ENCODE results near the gene TMED4.

Gene TMED4

DNA sequence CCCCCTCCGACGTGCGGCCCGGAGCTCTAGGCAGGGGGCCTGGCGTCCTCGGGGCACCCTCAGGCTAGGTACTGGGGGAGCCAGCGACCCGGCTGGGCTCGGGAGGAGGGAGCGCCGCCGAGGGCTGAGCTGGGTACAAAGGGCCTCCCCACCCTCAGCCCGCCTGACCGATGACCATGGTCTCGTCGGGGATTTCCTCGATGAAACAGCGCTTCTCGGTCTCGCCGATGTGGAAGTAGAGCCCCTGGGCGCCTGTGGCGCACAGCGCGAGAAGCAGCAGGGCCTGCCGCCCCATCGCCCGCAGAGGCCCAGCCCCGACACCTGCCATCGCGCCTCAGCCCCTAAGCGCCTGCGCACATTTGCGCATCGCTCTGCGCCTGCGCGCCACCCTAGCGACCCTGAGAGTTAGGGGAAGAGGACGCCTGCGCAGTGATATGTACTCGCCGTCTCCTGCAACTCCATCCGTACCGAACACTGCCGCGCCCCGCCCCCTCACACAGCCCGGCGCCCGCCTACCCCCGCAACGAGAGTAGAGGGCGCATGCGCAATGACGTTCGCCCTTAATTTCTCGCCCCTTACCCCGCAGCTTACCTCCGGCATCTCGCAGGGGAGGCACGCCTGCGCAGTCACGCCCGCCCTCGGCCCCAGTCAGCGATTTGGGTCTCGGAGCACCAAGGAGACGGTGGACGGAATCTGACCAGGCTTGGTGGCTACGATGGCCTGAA is at the start of gene TMED4:
TSS of gene TMED4 (minus strand) at position 353 of the 725 bp plus-strand sequence. CDS start at position 328, 25 bp downstream.
- peak; percentile 89 for DNase-seq (ENCODE audit: low read depth)

DNA sequence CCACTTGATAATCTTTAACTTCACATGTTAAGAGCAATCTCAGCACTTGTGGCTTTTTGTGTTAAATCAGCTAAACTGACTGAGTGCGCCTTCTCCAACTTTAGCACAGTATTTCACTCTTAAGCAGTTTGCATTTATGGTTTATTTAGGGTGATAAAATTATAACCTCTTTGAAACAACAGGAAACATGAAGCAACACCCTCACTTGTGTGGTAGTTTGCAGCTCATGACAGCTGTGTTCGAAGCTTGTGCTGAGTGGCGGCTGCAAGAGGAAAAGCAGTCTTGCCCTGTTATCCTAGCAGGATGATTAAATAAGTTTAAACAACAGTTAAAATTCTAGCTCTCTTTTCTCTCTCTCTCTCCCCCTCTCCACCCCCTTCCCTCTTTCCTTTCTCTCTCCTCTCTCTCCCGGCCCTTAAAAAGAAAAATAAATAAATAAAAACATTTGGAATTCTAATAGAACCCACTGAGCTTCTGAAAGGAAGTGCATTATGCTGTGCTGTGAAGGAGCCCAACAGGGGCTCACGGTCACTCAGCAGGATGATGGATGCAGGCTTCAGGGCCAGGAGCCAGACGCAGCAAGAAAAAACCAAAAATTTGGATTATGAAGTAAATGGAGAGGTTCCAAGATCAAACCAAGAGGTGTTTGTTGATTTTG is 49.6 kb upstream of the TMED4 start:
- no peak for DNase-seq (ENCODE audit: low read depth)

DNA sequence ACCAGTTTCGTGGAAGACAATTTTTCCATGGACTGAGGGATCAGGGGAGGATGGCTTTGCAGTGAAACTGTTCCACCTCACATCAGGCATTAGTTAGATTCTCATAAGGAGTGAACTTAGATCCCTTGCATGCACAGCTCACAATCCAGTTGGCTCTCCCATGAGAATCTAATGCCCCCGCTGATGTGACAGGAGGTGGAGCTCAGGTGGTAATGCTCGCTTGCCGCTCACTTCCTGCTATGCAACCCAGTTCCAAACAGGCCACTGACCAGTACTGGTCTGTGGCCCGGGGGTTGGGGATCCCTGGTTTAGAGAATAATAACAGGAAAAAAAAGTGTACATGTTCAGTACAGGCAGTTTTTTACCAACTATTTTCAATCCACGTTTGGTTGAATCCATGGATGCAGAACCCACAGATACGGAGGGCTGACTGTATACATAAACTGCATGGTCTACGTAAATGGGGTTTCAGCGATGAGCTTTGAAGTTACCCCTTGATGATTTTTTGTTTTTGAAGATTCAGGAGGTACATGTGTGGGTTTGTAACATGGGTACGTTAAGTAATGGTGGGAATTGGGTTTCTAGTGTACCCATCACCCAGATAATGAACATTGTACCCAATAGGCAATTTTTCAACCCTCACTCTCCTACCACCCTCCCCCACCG is 48.9 kb upstream of the TMED4 start:
- DNase-seq (ENCODE audit: low read depth), result no peak

DNA sequence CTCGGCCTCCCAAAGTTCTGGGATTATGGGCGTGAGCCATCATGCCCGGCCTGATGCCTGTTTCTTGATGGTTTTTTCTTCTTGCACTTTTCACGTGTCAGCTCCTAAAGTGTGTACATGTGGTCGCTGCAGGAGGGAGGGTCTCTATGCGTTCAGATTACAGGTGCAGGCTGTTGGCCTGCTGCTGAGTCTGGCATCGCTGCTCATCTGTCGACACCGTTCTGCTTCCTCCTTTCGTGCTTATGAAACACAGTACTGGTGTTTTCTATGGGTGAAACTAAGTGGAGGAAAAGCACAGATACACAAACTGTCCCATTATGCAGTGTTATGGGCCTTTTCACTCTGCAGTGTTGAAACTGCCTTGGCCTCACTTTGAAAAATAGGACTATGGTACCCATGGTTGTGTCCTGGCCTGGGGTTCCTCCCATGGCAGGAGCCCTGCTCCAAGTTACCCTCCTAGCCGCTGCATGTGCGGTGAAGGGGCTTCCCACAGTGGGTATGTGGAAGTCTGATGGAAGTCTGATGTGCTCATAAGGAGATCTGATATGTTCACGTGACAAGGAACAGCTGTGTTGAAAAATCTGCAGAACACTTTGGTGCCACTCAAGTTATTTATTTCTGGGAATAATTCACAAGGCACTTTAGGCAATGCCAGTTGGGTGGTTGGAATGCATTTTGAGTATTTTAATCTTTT is 47.9 kb upstream of the TMED4 start:
- no peak for DNase-seq (ENCODE audit: low read depth)

DNA sequence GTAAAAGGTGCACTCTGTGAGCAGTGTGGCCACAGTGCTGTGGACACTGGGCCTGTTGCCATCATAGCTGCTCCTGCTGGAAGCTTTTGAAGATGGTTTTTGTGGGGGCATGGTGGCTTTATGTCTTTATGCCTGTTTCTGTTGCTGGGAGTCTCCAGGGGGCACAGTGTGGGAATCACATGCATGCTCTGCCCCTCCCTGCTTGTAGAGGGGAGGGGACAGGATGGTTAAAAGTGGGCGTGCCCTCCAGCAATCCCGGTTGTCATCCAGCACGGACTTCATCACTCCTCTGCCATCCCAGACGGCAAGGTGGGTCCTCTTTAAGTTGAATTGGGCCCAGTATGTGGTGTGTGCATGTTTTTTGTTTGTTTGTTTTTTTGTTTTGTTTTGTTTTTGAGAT is 44.6 kb upstream of the TMED4 start:
- no peak for DNase-seq (ENCODE audit: low read depth)

DNA sequence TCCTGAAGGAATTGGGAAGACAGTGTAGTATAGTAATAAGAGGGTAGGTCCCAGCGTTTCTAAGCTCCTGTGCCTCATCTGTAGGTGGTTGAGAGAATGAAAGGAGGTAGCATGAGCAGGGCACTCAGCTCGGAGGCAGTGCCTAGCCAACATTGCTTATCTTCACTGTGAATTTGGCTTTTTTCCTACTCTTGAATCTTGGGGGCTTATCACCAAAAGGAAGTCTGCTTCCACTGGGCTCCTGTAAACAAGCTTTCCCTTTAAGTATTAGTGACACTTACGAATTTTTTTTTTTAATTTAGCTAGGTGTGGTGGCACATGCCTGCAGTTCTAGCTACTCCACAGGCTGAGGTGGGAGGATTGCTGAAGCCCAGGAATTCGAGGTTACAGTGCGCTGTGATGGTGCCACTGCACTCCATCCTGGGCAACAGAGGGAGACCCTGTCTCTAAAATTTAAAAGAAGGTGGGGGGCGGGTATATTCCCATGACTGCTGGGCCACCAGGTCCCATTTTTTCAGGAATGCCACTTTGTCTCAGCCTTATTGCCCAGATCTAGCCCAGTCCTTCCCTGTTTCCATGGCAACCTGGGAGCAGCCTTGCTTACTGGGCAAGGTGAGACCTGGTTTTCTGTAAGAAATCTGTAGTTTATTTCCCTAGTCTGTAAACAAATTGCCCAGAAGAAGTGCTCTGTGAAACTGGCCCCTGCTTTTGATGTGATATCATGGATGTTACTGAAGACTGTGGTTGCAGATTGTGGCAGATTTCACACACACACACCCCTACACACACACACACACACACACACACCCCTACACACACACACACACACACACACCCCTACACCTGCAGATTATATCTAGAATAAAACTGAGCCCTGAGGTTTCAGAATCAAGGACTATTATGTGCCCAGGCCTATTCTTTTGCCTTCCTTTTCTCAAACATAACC is 43.8 kb upstream of the TMED4 start:
- no peak for DNase-seq (ENCODE audit: low read depth)

DNA sequence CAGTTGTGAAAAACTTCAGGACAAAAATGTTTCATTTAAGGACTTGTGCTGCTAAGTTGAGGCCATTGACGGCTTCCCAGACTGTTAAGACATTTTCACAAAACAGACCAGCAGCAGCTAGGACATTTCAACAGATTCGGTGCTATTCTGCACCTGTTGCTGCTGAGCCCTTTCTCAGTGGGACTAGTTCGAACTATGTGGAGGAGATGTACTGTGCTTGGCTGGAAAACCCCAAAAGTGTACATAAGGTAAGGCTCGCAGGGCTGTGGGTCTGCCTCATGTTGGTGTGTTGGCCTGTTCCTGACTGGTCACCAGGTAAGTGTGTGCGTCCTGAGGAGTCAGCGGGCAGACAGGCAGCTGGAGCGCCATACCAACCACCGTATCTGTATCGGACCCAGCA is 42.3 kb upstream of the TMED4 start:
- no peak for DNase-seq (ENCODE audit: low read depth)

DNA sequence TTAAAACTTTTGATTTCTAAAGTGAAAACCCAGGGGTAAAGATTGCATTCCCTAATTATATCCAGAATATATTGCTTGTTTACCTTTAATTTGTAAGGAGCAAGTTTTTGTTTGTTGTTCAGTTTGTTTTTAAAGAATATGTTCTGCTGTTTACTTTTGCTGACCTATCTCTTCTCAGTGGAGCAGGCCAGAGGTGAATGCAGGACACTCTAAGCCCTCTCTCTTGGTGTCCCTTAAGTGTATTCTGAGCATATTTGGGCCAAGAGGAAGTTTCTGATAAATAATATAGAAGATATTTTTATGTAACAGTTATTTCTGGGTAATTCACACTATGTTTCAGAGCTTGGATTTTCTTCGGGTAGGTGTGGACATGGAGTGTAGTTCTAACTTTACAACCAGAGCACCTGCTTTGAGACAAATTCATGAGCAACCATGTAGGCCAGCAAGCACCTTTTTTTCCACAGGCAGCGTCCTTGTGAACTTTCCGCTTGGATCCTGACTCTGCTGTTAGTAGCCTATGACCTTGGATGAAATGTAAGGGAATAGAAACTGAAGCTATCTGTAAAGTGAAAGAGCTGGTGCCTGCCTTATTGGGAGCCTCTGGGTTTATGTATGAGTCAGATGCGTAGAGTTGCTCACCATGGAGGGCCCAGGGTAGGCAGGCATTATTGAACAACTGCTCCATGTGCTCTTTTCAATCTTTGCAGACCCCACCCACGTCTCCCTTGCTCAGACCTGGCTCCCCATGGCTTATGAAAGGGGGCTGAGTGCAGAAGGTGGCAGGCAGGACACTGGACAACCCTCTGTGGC is 40.5 kb upstream of the TMED4 start:
- DNase-seq (ENCODE audit: low read depth), result no peak

DNA sequence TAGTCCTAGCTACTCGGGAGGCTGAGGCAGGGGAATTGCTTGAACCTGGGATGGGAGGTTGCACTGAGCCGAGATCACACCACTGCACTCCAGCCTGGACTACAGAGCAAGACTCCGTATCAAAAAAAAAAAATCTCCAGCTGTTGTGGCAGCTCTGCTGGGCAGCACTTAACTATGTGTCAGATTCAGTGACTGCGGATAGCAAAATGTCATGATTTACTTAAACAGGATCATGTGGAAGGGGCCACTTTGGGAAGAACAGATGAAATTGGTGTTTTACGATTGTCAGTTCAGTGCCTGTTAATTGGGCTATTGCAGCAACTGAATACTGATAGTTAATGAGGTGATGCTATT is 39.7 kb upstream of the TMED4 start:
- DNase-seq (ENCODE audit: low read depth), result no peak

DNA sequence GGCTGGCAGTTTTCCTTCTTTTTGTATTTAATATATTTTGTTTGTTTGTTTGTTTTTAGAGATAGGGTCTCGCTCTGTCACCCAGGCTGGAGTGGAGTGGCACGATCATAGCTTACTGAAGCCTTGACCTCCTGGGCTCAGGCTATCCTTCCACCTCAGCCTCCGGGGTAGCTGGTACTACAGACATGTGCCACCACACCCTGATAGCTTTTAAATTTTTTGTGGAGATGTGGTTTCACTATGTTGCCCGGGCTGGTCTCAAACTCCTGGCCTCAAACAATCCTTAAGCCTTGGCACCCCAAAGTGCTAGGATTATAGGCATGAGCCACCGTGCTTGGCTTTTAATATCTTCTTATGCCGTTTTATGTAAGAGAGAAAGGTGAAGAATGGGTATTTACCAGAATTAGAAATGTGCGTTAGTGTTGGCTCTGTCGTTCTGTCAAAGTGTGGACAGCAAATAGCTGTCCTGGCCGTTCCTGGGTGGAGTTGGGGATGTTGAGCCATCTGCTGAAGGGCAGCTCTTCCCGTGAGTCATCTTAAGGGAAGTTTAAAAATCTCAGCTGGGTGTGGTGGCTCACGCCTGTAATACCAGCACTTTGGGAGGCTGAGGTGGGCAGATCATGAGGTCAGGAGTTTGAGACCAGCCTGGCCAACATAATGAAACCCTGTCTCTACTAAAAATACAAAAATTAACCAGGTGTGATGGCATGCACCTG is 39.2 kb upstream of the TMED4 start:
- DNase-seq (ENCODE audit: low read depth), result no peak

DNA sequence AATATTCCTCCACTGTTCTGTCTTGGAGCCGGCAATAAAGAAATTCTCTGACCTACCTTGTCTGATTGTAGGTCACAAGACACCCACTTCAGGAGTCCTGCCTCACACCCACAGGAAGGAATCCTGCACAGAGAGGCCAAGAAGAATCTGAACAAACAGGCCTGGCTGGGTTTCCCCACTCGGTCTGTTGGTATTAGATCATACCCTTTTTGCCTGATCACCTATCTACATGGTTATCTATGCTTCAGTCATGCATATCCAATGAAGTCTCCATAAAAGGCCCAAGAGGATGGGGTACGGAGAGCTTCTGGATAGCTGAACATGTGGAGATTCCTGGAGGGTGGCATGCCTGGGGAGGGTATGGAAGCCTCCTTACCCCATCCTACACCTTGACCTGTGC is 36.7 kb upstream of the TMED4 start:
- DNase-seq (ENCODE audit: low read depth), result no peak

DNA sequence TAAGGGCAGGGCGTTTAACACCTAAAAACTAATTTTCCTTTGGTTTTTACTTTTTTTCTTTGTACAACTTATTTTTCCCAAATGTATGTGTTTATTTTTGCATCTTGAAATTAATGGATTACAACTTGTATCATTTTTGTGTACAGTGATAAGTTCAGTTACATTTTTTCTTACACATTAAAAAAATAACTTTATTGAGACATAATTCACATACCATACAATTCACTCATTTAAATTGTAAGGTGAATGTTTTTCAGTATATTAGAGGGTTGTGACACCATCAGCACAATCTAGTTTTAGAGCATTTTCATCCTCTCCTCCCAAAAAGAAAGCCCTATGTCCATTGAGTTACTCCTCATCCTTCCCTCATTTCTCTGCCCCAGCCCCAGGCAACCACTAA is 36.0 kb upstream of the TMED4 start:
- no peak for DNase-seq (ENCODE audit: low read depth)

DNA sequence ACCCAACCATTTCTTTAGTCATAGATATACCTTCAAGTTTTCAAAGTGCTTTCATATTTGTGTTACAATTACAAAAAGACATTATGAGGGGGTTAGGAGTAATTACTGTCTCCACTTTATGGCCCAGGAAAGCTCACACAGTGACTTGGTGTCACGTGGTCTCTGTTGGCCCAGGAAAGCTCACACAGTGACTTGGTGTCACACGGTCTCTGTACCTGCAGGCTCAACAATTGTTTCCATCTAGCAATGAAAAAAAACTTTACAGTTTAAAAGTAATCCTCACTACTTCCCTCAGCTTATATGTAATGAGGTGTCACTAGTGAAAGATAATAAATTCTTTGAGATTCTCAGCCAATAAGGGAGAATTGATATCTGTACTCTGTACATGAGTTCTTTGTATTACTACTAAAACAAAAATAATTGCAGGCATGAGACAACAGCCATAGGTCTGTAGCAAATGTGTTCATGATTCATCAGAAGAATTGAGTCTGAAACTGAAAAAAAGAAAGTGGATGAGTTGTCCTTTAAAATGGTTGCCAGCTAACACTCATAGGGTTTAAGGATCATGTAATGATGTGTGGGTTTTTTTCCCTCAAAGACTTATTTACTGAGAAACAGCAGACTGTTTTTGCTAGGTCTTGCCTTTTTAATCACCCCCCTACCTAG is 35.3 kb upstream of the TMED4 start:
- no peak for DNase-seq (ENCODE audit: low read depth)

DNA sequence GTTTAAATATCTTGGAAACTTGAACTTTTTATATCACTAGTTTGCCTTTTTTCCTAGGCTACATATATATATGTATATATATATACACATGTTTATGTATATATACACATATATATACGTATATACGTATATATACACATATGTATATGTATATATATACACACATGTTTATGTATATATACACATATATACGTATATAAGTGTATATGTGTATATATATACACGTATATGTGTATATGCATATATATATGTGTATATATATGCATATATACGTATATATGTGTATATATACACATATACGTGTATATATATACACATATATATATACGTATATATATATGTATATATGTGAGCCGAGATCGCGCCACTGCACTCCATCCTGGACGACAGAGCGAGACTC is 34.5 kb upstream of the TMED4 start:
- no peak for DNase-seq (ENCODE audit: low read depth)

DNA sequence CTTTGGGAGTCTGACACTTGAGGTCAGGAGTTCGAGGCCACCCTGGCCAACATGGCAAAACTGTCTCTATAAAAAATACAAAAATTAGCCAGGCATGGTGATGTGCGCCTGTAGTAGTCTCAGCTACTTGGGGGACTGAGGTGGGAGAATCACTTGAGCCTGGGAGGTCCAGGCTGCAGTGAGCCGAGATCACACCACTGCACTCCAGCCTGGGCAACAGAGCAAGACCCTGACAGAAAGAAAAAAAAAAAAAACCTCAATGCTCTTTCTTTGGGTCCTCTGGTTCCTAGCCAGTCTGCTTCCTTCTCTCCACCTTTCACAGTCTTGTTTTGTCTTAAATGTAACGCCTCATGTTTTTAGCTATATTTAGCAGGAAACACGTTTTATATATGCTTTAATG is 33.8 kb upstream of the TMED4 start:
- DNase-seq (ENCODE audit: low read depth), result no peak

DNA sequence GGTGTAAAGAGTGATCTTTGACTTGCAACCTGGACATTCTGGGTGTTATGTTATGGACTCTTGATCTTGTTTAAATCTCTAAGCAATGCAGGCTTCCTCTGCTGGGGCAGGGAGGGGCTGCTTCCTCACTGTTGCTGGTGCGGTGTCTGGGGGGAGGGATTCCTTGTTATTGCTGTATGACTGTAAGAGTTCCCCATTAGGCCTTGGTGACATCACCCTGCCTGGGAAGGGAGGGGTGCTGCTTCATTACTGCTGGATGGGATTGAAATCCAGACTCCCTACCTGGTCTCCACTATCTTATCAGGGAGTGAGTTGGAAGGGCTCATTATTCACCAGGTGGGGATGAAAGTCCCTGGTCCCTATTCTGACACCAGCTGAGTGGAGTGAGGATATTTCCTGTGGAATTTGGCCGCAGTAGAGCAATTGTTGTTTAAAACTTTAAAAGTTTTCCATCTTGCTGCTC is 33.1 kb upstream of the TMED4 start:
- DNase-seq (ENCODE audit: low read depth), result no peak

DNA sequence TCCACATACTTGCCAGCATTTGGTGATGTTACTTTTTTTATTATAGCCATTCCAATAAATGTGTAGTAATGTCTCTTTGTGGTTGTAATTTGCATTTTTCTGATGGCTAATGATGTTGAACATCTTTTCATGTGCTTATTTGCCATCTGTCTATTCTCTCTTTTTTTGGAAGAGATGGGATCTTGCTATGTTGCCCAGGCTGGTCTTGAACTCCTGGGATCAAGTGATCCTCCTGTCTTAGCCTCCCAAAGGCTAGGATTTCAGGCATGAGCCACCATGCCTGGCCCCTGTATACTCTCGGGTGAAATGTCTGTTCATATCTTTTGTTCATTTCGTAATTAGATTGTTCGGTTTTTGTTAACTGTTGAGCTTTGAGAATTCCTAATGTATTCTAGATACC is 27.8 kb upstream of the TMED4 start:
- no peak for DNase-seq (ENCODE audit: low read depth)

DNA sequence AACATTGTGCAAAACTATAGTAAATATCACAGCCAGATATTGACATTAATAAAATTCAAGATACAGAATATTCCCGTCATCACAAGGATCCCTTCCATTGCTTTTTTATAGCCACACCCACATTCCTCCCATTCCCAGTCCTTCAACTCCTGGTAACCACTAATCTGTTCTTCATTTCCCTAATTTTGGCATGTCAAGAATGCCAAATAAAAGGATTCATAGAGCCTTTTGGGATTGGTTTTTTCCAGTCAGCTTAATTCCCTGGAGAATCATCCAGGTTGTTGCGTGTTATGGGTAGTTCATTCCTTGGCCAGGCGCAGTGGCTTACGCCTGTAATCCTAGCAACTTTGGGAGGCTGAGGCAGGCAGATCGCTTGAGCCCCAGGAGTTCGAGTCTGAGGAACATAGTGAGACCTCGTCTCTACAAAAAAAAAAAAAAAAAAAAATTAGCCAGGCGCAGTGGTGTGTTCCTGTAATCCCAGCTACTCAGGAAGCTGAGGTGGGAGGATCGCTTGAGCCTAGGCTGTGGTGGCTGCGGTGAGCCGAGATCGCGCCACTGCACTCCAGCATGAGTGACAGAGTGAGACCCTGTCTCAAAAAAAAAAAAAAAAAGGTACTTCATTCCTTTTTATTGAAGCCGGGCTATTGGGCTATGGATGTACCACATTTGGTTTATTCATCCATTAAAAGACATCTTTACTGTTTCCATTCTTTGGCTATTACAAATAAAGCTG is 27.1 kb upstream of the TMED4 start:
- no peak for DNase-seq (ENCODE audit: low read depth)

All from non-pigmented ciliary epithelial cell (primary cell).